GM21367 (cell line): ENCODE data around the gene UGT2B15.
"Not testable (repeated sequence)": the region's sequence is repeated elsewhere in the genome, so short reads cannot be mapped to it uniquely, and the experiment has no call there.

Experiments used
- ATAC-seq: cut with Tn5 transposase; IDR thresholded peaks from one replicate; pipeline ENCODE4 v1.9.1; 2021; ENCODE audit not compliant: unreplicated experiment

The UGT2B15 gene

GRCh38 chr4:68670479-68670939 lies at the start of gene UGT2B15:
TSS of gene UGT2B15 (minus strand) at chr4:68670652. CDS start at chr4:68670618, 34 bp downstream.
- not testable (repeated sequence) for ATAC-seq

- no peak for ATAC-seq
Measured at GRCh38 chr4:68719075-68719473, 48.6 kb upstream of the UGT2B15 start.

- ATAC-seq = no peak
Measured at GRCh38 chr4:68718447-68719074, 48.1 kb upstream of the UGT2B15 start.

DNA sequence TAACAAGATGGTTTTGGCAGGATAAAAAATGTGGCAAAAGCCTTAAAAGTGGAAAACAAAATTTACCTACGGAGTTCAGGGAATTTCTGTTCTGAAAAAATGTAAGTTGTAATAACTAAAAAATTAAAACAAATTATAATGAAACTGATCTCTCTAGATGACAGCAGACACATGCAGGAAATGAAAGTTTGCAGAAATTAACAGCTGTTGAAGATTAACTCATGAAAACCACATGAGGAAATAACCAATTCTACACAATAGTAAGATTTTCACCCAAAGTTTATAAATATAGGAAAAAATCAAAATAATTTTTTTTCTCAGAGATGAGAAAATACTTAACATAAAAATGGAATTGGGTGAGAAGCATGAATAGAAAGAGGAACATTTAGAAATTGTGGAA lies 47.5 kb upstream of the UGT2B15 start:
- no peak for ATAC-seq

GRCh38 chr4:68714400-68714799 lies 43.9 kb upstream of the UGT2B15 start:
- ATAC-seq = no peak

DNA sequence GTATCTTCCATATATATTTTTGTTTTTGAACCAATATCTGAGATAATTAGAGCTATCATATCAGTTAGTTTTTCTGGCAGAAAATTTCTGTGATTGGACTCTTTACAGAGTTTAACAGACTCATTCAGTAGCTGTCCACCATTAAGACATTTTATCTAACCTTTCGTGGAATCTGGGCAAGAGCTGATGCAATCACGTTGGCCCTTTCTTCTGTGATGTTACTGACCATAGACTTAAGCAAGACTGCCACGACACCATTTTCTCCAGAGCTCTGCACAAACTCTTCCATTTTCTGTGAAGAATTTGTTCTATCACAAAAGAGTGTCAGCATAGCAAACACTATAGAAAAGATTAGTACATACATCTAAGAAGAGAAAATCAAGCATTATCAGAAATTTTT lies 41.8 kb upstream of the UGT2B15 start:
- ATAC-seq = no peak

DNA sequence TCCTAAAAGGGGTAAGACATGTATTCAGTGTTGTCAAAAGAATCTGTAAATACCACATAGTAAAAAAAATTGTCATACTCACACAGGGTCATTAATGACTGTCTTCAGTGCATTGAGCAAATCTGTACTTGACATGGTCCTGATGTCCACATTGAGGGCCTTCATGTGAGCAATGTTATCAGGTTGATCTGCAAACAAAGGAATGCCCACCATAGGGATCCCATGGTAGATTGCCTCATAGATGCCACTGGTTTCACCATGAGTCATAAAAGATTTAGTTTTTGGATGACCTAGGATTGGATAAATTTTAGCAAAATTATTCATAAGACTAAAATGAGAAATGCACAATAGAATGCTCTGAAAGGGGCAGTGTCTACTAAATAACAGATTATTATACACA lies 38.1 kb upstream of the UGT2B15 start:
- ATAC-seq = no peak

DNA sequence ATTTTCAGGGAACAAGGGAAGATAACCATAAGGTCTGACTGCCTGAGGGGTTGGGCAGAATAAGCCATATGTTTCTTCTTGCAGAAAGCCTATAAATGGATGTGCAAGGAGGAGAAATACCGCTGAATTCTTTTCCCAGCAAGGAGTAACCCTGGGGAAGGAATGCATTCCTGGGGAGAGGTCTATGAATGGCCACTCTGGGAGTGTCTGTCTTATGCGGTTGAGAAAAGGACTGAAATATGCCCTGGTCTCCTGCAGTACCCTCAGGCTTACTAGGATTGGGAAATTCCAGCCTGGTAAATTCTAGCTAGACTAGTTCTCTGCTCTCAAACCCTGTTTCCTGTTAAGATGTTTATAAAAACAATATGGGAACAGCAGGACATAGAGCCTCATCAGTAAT lies 32.7 kb upstream of the UGT2B15 start:
- not testable (repeated sequence) for ATAC-seq

DNA sequence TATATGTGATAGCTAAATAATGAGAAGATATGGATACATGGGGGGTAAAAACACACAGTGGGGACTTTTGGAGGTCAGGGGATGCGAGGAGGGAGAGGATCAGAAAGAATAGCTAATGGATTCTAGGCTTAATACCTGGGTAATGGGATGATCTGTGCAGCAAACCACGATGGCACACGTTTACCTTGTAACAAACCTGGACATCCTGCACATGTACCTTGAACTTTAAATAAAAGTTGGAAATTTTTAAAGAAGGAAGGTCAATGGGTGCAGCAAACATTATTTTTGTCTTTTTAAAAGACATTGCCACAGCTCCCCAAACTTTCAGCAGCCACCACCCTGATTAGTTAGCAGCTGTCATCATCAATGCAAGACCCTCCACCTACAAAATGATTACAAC lies 29.7 kb upstream of the UGT2B15 start:
- no peak for ATAC-seq

DNA sequence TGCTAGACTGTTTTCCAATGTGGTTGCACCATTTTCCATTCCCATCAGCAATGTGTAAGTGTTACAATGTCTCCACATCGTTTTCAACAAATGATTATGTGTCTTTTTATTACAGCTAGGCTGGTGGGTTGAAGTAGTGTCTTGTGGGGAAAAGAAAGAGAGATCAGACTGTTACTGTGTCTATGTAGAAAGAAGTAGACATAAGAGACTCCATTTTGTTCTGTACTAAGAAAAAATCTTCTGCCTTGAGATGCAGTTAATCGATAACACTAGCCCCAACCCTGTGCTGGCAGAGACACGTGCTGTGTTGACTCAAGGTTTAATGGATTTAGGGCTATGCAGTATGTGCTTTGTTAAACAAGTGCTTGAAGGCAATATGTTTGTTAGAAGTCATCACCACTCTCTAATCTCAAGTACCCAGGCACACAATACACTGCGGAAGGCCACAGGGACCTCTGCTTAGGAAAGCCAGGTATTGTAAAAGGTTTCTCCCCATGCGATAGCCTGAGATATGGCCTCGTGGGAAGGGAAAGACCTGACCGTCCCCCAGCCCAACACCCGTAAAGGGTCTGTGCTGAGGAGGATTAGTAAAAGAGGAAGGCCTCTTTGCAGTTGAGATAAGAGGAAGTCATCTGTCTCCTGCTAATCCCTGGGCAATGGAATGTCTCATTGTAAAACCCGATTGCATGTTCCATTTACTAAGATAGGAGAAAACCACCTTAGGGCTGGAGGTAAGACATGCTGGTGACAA lies 23.0 kb upstream of the UGT2B15 start:
- no peak for ATAC-seq

DNA sequence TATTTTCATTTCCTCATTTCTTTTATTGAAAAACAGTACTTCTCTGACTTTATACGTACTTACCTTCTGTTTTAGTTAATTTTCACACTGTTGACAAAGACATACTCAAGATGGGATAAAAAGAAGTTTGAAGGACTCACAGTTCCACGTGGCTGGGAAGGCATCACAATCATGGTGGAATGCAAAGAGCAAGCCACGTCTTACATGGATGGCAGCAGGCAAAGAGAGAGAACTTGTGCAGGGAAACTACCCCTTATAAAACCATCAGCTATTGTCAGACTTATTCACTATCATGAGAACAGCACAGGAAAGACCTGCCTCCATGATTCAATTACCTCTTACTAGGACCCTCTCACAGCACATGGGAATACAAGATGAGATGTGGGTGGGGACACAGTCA lies 20.7 kb upstream of the UGT2B15 start:
- ATAC-seq = no peak

GRCh38 chr4:68683034-68683433 lies 12.6 kb upstream of the UGT2B15 start:
- no peak for ATAC-seq

GRCh38 chr4:68681298-68681697 lies 10.8 kb upstream of the UGT2B15 start:
- not testable (repeated sequence) for ATAC-seq

- ATAC-seq = no peak
Measured at GRCh38 chr4:68673143-68673542, 2.7 kb upstream of the UGT2B15 start.

- not testable (repeated sequence) for ATAC-seq
Measured at GRCh38 chr4:68671217-68671616, 765 bp upstream of the UGT2B15 start.

DNA sequence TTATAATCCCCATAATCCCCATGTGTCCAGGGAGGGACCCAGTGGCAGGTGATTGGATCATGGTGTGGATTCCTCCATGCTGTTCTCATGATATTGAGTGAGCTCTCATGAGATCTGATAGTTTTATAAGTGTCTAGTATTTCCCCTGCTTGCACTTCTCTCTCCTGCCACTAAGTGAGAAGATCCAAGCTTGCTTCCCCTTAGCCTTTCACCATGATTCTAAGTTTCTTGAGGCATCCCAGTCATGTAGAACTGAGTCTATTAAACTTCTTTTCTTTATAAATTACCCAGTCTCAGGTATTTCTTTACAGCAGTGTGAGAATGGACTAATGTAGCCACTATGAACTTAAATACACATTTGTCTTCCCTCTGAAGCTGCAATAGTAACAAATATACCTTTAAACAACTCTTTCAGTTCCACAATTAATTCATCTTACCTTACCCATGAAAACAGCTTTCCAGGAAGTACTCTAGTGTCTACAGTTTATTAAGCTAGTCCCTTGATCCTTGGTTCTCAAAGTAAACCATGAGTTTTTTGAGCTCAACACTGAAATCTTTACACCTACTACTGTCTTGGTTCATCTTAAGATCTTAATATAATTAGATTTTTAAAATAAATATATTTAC lies 1.8 kb downstream of the UGT2B15 start:
- ATAC-seq = not testable (repeated sequence)

DNA sequence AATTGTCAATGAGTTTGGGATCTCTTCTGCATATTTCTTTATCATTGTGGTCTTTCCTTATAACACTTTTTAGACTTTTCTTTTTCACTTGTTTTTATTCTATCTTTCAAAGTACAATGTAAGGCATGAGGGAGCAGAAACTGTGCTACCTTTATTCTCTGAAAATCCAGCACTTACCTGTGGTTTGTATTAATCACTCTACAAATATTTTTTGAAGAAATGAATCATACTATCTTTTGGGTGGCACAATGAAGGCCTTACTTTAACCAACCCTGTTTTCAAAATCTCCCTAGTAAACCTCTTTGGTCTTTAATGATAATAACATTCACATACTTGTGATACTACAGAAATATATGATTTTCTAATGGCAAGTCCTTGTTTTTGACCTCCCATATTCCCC lies 2.9 kb downstream of the UGT2B15 start:
- not testable (repeated sequence) for ATAC-seq

DNA sequence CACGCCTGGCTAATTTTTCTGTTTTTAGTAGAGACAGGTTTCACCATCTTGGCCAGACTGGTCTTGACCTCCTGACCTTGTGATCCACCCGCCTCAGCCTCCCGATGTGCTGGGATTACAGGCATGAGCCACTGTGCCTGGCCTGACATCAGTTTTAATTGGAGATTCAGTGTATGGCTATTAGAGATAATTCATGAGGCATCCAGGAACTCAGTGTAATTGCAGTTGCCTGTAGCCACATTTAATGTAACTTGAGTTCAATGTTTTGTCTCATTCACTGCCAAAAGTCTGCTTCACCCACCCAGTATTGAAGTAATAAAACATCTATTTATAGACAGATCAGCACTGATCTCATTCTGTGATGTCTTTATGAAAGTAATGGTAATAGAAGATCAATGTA lies 5.7 kb downstream of the UGT2B15 start:
- not testable (repeated sequence) for ATAC-seq

DNA sequence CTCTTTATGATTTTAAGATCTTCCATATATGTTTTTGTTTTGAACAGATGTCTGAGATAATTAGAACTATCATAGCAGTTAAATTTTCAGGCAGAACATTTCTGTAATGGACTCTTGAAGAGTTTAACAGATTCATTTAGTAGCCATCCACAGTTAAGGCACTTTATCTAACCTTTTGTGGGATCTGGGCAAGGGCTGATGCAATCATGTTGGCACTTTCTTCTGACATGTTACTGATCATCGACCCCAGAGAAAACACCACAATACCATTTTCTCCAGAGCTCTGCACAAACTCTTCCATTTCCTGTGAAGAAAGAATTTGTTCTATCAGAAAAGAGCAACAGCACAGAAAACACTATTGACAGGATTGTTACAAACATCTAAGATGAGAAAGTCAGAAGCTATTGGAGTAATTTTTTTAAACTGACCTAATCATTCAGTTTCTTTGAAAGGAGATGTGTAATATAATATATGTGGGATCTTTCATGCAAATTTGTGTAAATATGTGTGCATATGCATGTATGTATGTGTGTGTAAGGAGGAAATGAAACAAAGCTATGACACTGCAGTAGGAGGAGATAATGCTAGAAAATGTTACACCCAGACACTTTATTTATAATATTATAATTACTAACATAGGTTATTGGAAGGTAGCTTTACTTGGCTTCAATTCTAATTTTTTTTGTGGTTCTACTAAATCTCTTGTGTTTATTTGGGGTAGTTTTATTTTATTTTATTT lies 7.4 kb downstream of the UGT2B15 start:
- ATAC-seq = peak; percentile 51

GRCh38 chr4:68658672-68659071 lies 11.8 kb downstream of the UGT2B15 start:
- ATAC-seq = no peak

DNA sequence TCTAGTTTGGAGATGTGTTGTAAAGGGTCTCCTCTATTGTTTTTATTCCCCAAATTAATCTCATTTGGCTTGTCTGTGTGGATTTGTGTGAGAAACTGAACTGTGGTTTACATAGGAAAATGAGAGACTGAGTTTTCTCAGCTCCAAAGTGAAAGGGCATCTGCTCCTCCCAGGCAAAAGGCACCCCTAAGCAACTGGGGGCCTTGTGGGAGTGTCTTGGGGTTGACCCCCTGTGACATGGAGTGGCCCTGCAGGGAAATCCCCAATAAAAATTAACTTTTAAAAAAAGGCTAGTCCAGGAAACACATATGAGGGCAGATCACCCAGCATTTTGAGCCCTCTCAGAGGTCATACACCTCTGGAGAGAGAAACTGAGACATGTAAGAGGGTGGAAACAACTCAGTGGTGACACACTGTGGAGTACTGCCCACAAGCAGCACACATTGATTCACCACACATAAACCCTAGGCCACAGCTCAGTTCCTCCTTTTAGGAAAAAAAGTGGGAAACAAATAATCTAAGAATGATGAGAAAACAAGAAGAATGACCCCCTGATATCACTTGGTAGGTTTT lies 13.3 kb downstream of the UGT2B15 start:
- ATAC-seq = peak; percentile 70
